ENCODE results near the gene C20orf173. TPM values are rescaled to one million over a fixed set of nuclear protein-coding genes. Genes with fewer than 3 reads are reported as not detected.

The C20orf173 gene
- not detected for polyA plus RNA-seq

GRCh38 chr20:35529552-35529951, at the start of gene C20orf173:
C20orf173 (minus strand) TSS chr20:35529652; CDS start chr20:35529373, 279 bp downstream.
- Histone ChIP-seq H3K4me1 (ENCODE audit: control insufficient read depth in 2 of 2, insufficient read depth in 2 of 2, low read length in 1 of 2) (no peaks in the 10 kb centered on the region), H3K4me3 (ENCODE audit: low read depth in 1 of 2, low read length in 2 of 2) (no peak within 1 kb of the TSS), H3K36me3 (ENCODE audit: control insufficient read depth in 2 of 2, insufficient read depth in 2 of 2, low read length in 1 of 2) (no peaks in the 10 kb centered on the region), H3K9me3 (ENCODE audit: control insufficient read depth in 2 of 2, insufficient read depth in 1 of 2, low read depth in 1 of 2, low read length in 1 of 2) (no peaks in the 10 kb centered on the region), H3K27ac (ENCODE audit: low read depth in 2 of 2, low read length in 1 of 2) (no peak within 1 kb of the TSS), H3K27me3 (ENCODE audit: control insufficient read depth in 1 of 2, insufficient read depth in 2 of 2, low read length in 2 of 2) (no peaks in the 10 kb centered on the region)
- WGBS, 2 donors, result 87 to 90% methylated on average over 2 of the region's 2 CpGs

GRCh38 chr20:35579196-35579595, 49.7 kb upstream of the C20orf173 start:
- Histone ChIP-seq H3K4me3 (ENCODE audit: low read depth in 1 of 2, low read length in 2 of 2) (no peak overlapping the region), H3K4me1 (ENCODE audit: control insufficient read depth in 2 of 2, insufficient read depth in 2 of 2, low read length in 1 of 2) (peaks cover 4 to 6% of the 10 kb centered on the region in 2 donors), H3K27me3 (ENCODE audit: control insufficient read depth in 1 of 2, insufficient read depth in 2 of 2, low read length in 2 of 2) (no peaks in the 10 kb centered on the region), H3K36me3 (ENCODE audit: control insufficient read depth in 2 of 2, insufficient read depth in 2 of 2, low read length in 1 of 2) (no peaks in the 10 kb centered on the region), H3K27ac (ENCODE audit: low read depth in 2 of 2, low read length in 1 of 2) (no peak overlapping the region), H3K9me3 (ENCODE audit: control insufficient read depth in 2 of 2, insufficient read depth in 1 of 2, low read depth in 1 of 2, low read length in 1 of 2) (peaks cover 0 to 7% of the 10 kb centered on the region in 2 donors)
- WGBS, 2 donors, result 95 to 97% methylated on average over 6 of the region's 6 CpGs

GRCh38 chr20:35578469-35578868, 49.0 kb upstream of the C20orf173 start:
- peaks cover 0 to 7% of the 10 kb centered on the region in 2 donors for H3K9me3 ChIP-seq (ENCODE audit: control insufficient read depth in 2 of 2, insufficient read depth in 1 of 2, low read depth in 1 of 2, low read length in 1 of 2)
- no peaks in the 10 kb centered on the region for H3K27me3 ChIP-seq (ENCODE audit: control insufficient read depth in 1 of 2, insufficient read depth in 2 of 2, low read length in 2 of 2)
- WGBS, 2 donors, result 84 to 86% methylated on average over 8 of the region's 8 CpGs
- no peak overlapping the region for H3K4me3 ChIP-seq (ENCODE audit: low read depth in 1 of 2, low read length in 2 of 2)
- no peaks in the 10 kb centered on the region for H3K36me3 ChIP-seq (ENCODE audit: control insufficient read depth in 2 of 2, insufficient read depth in 2 of 2, low read length in 1 of 2)
- H3K4me1 ChIP-seq (ENCODE audit: control insufficient read depth in 2 of 2, insufficient read depth in 2 of 2, low read length in 1 of 2), result no peaks in the 10 kb centered on the region
- no peak overlapping the region for H3K27ac ChIP-seq (ENCODE audit: low read depth in 2 of 2, low read length in 1 of 2)

- Histone ChIP-seq H3K4me1 (ENCODE audit: control insufficient read depth in 2 of 2, insufficient read depth in 2 of 2, low read length in 1 of 2) (no peaks in the 10 kb centered on the region), H3K4me3 (ENCODE audit: low read depth in 1 of 2, low read length in 2 of 2) (no peak overlapping the region), H3K9me3 (ENCODE audit: control insufficient read depth in 2 of 2, insufficient read depth in 1 of 2, low read depth in 1 of 2, low read length in 1 of 2) (peaks cover 0 to under 1% of the 10 kb centered on the region in 2 donors), H3K27ac (ENCODE audit: low read depth in 2 of 2, low read length in 1 of 2) (no peak overlapping the region), H3K27me3 (ENCODE audit: control insufficient read depth in 1 of 2, insufficient read depth in 2 of 2, low read length in 2 of 2) (no peaks in the 10 kb centered on the region), H3K36me3 (ENCODE audit: control insufficient read depth in 2 of 2, insufficient read depth in 2 of 2, low read length in 1 of 2) (no peaks in the 10 kb centered on the region)
- 60% methylated on average over 3 of the region's 3 CpGs for WGBS, 2 donors
These were observed 47.4 kb upstream of the C20orf173 start for GRCh38 chr20:35576816-35577215.

- Histone ChIP-seq H3K4me3 (ENCODE audit: low read depth in 1 of 2, low read length in 2 of 2) (no peak overlapping the region), H3K27me3 (ENCODE audit: control insufficient read depth in 1 of 2, insufficient read depth in 2 of 2, low read length in 2 of 2) (no peaks in the 10 kb centered on the region), H3K27ac (ENCODE audit: low read depth in 2 of 2, low read length in 1 of 2) (peak overlapping the region in 1 of 2 donors; percentile 24), H3K36me3 (ENCODE audit: control insufficient read depth in 2 of 2, insufficient read depth in 2 of 2, low read length in 1 of 2) (no peaks in the 10 kb centered on the region), H3K9me3 (ENCODE audit: control insufficient read depth in 2 of 2, insufficient read depth in 1 of 2, low read depth in 1 of 2, low read length in 1 of 2) (no peaks in the 10 kb centered on the region), H3K4me1 (ENCODE audit: control insufficient read depth in 2 of 2, insufficient read depth in 2 of 2, low read length in 1 of 2) (no peaks in the 10 kb centered on the region)
- WGBS, 2 donors, result 36 to 44% methylated on average over 4 of the region's 4 CpGs
These were observed 46.5 kb upstream of the C20orf173 start for GRCh38 chr20:35575958-35576357.

GRCh38 chr20:35572838-35573237, 43.4 kb upstream of the C20orf173 start:
- Histone ChIP-seq H3K36me3 (ENCODE audit: control insufficient read depth in 2 of 2, insufficient read depth in 2 of 2, low read length in 1 of 2) (no peaks in the 10 kb centered on the region), H3K4me1 (ENCODE audit: control insufficient read depth in 2 of 2, insufficient read depth in 2 of 2, low read length in 1 of 2) (no peaks in the 10 kb centered on the region), H3K9me3 (ENCODE audit: control insufficient read depth in 2 of 2, insufficient read depth in 1 of 2, low read depth in 1 of 2, low read length in 1 of 2) (no peaks in the 10 kb centered on the region), H3K27ac (ENCODE audit: low read depth in 2 of 2, low read length in 1 of 2) (no peak overlapping the region), H3K4me3 (ENCODE audit: low read depth in 1 of 2, low read length in 2 of 2) (no peak overlapping the region), H3K27me3 (ENCODE audit: control insufficient read depth in 1 of 2, insufficient read depth in 2 of 2, low read length in 2 of 2) (no peaks in the 10 kb centered on the region)
- 96 to 97% methylated on average over 4 of the region's 4 CpGs for WGBS, 2 donors

GRCh38 chr20:35571555-35571954, 42.1 kb upstream of the C20orf173 start:
- Histone ChIP-seq H3K27me3 (ENCODE audit: control insufficient read depth in 1 of 2, insufficient read depth in 2 of 2, low read length in 2 of 2) (no peaks in the 10 kb centered on the region), H3K27ac (ENCODE audit: low read depth in 2 of 2, low read length in 1 of 2) (no peak overlapping the region), H3K9me3 (ENCODE audit: control insufficient read depth in 2 of 2, insufficient read depth in 1 of 2, low read depth in 1 of 2, low read length in 1 of 2) (no peaks in the 10 kb centered on the region), H3K4me3 (ENCODE audit: low read depth in 1 of 2, low read length in 2 of 2) (no peak overlapping the region), H3K36me3 (ENCODE audit: control insufficient read depth in 2 of 2, insufficient read depth in 2 of 2, low read length in 1 of 2) (no peaks in the 10 kb centered on the region), H3K4me1 (ENCODE audit: control insufficient read depth in 2 of 2, insufficient read depth in 2 of 2, low read length in 1 of 2) (no peaks in the 10 kb centered on the region)

- Histone ChIP-seq H3K27ac (ENCODE audit: low read depth in 2 of 2, low read length in 1 of 2) (no peak overlapping the region), H3K4me3 (ENCODE audit: low read depth in 1 of 2, low read length in 2 of 2) (no peak overlapping the region), H3K36me3 (ENCODE audit: control insufficient read depth in 2 of 2, insufficient read depth in 2 of 2, low read length in 1 of 2) (no peaks in the 10 kb centered on the region), H3K9me3 (ENCODE audit: control insufficient read depth in 2 of 2, insufficient read depth in 1 of 2, low read depth in 1 of 2, low read length in 1 of 2) (no peaks in the 10 kb centered on the region), H3K4me1 (ENCODE audit: control insufficient read depth in 2 of 2, insufficient read depth in 2 of 2, low read length in 1 of 2) (no peaks in the 10 kb centered on the region), H3K27me3 (ENCODE audit: control insufficient read depth in 1 of 2, insufficient read depth in 2 of 2, low read length in 2 of 2) (no peaks in the 10 kb centered on the region)
- WGBS, 2 donors, result 12 to 14% methylated on average over 2 of the region's 2 CpGs
These were observed 39.2 kb upstream of the C20orf173 start for GRCh38 chr20:35568645-35569044.

- Histone ChIP-seq H3K9me3 (ENCODE audit: control insufficient read depth in 2 of 2, insufficient read depth in 1 of 2, low read depth in 1 of 2, low read length in 1 of 2) (no peaks in the 10 kb centered on the region), H3K27ac (ENCODE audit: low read depth in 2 of 2, low read length in 1 of 2) (no peak overlapping the region), H3K4me3 (ENCODE audit: low read depth in 1 of 2, low read length in 2 of 2) (no peak overlapping the region), H3K27me3 (ENCODE audit: control insufficient read depth in 1 of 2, insufficient read depth in 2 of 2, low read length in 2 of 2) (no peaks in the 10 kb centered on the region), H3K36me3 (ENCODE audit: control insufficient read depth in 2 of 2, insufficient read depth in 2 of 2, low read length in 1 of 2) (no peaks in the 10 kb centered on the region), H3K4me1 (ENCODE audit: control insufficient read depth in 2 of 2, insufficient read depth in 2 of 2, low read length in 1 of 2) (peaks cover 2 to 5% of the 10 kb centered on the region in 2 donors)
- 95 to 98% methylated on average over 7 of the region's 7 CpGs for WGBS, 2 donors
These were observed 35.5 kb upstream of the C20orf173 start for GRCh38 chr20:35564905-35565304.

GRCh38 chr20:35563834-35564233, 34.4 kb upstream of the C20orf173 start:
- no peaks in the 10 kb centered on the region for H3K9me3 ChIP-seq (ENCODE audit: control insufficient read depth in 2 of 2, insufficient read depth in 1 of 2, low read depth in 1 of 2, low read length in 1 of 2)
- no peak overlapping the region for H3K27ac ChIP-seq (ENCODE audit: low read depth in 2 of 2, low read length in 1 of 2)
- no peak overlapping the region for H3K4me3 ChIP-seq (ENCODE audit: low read depth in 1 of 2, low read length in 2 of 2)
- H3K4me1 ChIP-seq (ENCODE audit: control insufficient read depth in 2 of 2, insufficient read depth in 2 of 2, low read length in 1 of 2), result peaks cover 2 to 5% of the 10 kb centered on the region in 2 donors
- H3K36me3 ChIP-seq (ENCODE audit: control insufficient read depth in 2 of 2, insufficient read depth in 2 of 2, low read length in 1 of 2), result no peaks in the 10 kb centered on the region
- 91% methylated on average over 10 of the region's 10 CpGs for WGBS, 2 donors
- H3K27me3 ChIP-seq (ENCODE audit: control insufficient read depth in 1 of 2, insufficient read depth in 2 of 2, low read length in 2 of 2), result no peaks in the 10 kb centered on the region

Measured in esophagus (tissue), 2 donors.